GM18499 (cell line): ENCODE data around the gene ACTN2.

Experiments used
- ATAC-seq: cut with Tn5 transposase; IDR thresholded peaks from one replicate; pipeline ENCODE4 v1.9.1; 2021; ENCODE audit warnings: moderate number of reproducible peaks; ENCODE audit not compliant: insufficient read depth, unreplicated experiment

Gene ACTN2

GRCh38 chr1:236810018-236810417 lies 123.7 kb downstream of the ACTN2 start:
- no peak for ATAC-seq

DNA sequence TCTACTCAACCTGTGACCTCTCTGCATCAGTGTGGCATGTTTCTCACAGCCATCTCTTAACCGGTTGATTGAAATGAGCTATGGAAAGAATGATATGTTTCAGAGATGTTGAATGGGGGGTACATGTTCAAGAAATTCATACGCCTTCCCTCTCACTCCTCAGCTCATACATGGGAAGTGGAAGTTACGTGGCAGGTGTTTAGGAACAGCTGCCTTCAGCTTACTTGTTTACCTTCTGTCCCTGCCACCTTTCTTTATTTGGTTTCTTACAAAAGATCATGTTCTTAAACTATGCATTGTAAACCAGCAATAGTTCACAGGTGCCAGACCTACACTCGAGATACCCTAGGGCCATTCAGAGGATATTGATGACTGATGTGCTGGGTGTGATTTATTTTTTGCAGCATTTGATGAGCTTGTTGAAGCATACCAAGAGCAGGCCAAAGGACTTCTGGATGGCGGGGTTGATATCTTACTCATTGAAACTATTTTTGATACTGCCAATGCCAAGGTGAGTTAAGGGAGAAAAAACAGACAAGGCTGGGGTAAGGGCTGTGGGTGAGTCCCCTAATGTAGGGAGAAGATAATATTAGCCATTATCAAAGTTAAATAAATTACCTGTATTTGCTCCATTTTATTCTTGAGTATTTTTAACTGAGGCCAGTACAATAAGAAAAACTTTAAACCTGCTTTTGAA lies 126.2 kb downstream of the ACTN2 start:
- ATAC-seq: no peak
